ENCODE measurements around the gene CFB. TPM values are rescaled to one million over a fixed set of nuclear protein-coding genes. Genes with fewer than 3 reads are reported as not detected.
A peak's percentile ranks its signal among the peaks of the same experiment; 100 is the strongest.
"Not testable (repeated sequence)": the region's sequence is repeated elsewhere in the genome, so short reads cannot be mapped to it uniquely, and the experiment has no call there.

Gene CFB
- total and polyA plus RNA-seq, 5 donors from 2014 or later: 0.64 to 1.9 (median 1.5) TPM

DNA sequence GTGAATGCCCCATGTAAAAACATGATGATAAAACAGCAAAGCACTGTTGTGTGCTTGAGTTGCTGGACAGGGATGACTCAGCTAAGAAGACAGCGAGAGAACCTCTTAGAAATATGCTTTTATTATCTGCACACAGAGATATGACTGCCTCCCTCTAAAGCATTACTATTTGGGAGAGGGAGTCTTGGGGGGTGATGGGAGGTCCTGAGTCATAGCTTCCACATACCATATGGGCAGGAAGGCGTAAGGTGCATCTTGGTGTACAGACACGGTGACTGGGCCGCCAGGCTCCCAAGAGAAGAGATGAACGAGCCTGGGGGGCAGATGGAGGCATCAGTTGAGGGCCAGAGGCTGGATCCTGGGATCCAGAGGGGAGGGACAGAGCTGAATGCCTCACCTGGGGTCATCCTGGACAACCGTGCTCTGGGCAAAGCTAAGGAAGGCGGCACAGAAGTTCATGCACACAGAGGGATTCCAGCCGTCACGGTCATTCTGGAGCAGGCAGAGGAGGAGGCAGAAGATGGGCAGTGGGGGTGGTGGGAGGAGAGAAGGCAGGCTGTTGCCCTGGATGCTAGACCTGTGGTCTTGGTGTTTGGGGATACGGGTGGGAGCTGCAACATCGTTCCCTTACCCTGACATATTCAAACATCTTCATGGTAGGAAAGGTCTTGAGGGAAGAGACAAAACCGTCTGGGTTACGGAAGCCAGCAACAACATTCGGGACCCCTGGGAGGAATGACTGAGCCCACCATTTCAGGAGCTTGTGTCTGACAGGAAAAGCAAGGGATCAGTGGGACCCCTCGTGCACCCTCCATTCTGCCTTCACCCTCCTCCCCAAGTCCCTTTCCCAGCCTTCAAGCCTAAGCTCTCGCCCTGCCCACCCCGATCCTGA lies 24.1 kb downstream of the CFB start:
- Histone ChIP-seq H3K27me3 (ENCODE audit: control insufficient read depth, insufficient read depth, low read length) (no peaks in the 10 kb centered on the region), H3K36me3 (ENCODE audit: control insufficient read depth, insufficient read depth, low read length) (peaks cover 47% of the 10 kb centered on the region), H3K4me1 (ENCODE audit: control insufficient read depth, insufficient read depth, low read length, poor library complexity, severe bottlenecking) (peaks cover 22% of the 10 kb centered on the region), H3K27ac (ENCODE audit: insufficient read depth, low read length, poor library complexity, severe bottlenecking) (peak overlapping the region; percentile 100), H3K4me3 (ENCODE audit: low read depth, low read length) (no peak overlapping the region), H3K9me3 (ENCODE audit: control insufficient read depth in 2 of 2, low read length in 2 of 2) (no peaks in the 10 kb centered on the region)
- Mint-ChIP-seq H3K9me3 (no peaks in the 10 kb centered on the region), H3K4me3 (peak overlapping the region; percentile 70 to 99 (median 85)), H3K36me3 (peaks cover 15% of the 10 kb centered on the region), H3K4me1 (peaks cover 15 to 60% (median 38%) of the 10 kb centered on the region in 4 donors), H3K27me3 (peaks cover 9% of the 10 kb centered on the region), H3K27ac (peak overlapping the region; percentile 3 to 100 (median 91))
- DNase-seq (no peak), ATAC-seq (ENCODE audit: low read depth in 2 of 2) (no peak)

DNA sequence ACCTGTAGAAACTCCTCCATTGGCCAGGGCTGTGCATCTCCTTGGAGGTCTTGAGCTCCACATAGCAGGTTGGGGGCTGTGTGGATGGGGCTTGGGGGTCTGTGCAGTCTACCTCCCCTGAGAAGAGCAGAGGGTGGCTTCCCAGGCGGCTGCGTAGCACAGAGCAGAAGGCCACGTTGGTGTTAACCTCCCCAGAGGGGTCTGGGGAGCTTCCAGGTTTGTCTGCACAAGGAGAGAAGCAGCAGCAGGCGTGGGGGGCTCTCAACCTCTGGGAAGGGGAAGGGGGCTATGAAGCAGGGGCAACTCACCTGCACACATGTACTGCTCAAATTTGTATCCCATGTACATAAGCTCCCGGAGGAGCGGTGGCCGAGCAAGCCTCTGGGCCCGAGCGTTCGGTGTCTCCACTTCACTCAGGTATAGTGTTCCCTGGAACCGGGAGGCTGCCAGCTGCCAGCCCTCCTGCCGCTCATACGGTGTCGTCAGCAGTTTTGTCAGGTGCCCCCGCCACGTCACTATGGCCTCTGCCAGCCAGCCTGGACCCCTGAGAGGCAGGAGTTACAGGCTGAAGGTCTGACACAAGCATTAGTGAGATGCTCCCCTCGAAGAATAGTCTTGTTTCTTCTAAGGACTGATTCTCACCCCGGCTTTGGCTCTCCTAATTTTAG lies 24.8 kb downstream of the CFB start:
- ATAC-seq (ENCODE audit: low read depth in 2 of 2) (no peak), DNase-seq (no peak)
- H3K36me3 ChIP-seq (ENCODE audit: control insufficient read depth, insufficient read depth, low read length): peaks cover 39% of the 10 kb centered on the region
- H3K36me3 Mint-ChIP-seq: peaks cover 12% of the 10 kb centered on the region
- peaks cover 9% of the 10 kb centered on the region for H3K27me3 Mint-ChIP-seq
- H3K27me3 ChIP-seq (ENCODE audit: control insufficient read depth, insufficient read depth, low read length): no peaks in the 10 kb centered on the region
- peak overlapping the region; percentile 100 for H3K27ac ChIP-seq (ENCODE audit: insufficient read depth, low read length, poor library complexity, severe bottlenecking)
- H3K4me1 Mint-ChIP-seq: peaks cover 15 to 60% (median 38%) of the 10 kb centered on the region in 4 donors
- H3K4me1 ChIP-seq (ENCODE audit: control insufficient read depth, insufficient read depth, low read length, poor library complexity, severe bottlenecking): peaks cover 22% of the 10 kb centered on the region
- H3K4me3 Mint-ChIP-seq: peak overlapping the region; percentile 99 to 100 (median 99)
- no peaks in the 10 kb centered on the region for H3K9me3 Mint-ChIP-seq
- H3K4me3 ChIP-seq (ENCODE audit: low read depth, low read length): peak overlapping the region; percentile 91
- H3K27ac Mint-ChIP-seq: peak overlapping the region; percentile 52 to 100 (median 99)
- H3K9me3 ChIP-seq (ENCODE audit: control insufficient read depth in 2 of 2, low read length in 2 of 2): no peaks in the 10 kb centered on the region

DNA sequence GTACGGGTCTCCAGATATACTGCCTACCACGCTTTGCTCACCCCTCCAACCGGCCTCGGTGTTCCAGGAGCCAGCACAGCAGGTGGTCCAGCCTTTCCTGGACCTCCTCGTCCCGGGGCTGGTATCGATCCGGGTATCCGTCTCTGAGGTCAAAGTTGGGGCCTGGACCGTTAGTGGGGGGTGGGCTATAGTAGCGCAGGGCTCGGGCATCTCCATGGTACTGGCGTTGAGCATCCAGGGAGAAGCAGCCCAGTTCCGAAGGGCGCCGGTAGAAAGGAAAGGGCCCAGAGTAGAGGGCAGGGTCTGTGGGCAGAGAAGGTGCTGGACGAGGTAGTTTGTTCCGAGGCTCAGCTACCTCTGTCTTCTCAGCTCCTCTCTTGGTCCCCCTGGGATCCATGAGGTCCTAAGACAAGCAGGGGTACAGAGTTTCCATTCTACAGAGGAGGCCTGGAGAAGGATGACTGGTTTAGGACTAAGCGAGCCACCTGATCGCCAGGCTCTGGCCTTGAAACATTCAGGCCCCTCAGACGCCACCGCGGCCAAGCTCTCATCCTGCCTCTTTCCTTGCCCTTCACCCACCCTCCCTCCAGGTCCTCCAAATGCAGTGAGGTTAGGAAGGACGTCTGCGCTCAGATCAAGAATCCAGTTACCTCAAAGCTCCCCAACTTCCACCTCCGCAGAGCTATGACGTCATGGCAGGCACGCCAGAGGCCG lies 25.5 kb downstream of the CFB start:
- ATAC-seq (ENCODE audit: low read depth in 2 of 2) (no peak), DNase-seq (no peak)
- Histone ChIP-seq H3K27ac (ENCODE audit: insufficient read depth, low read length, poor library complexity, severe bottlenecking) (peak overlapping the region; percentile 100), H3K27me3 (ENCODE audit: control insufficient read depth, insufficient read depth, low read length) (no peaks in the 10 kb centered on the region), H3K9me3 (ENCODE audit: control insufficient read depth in 2 of 2, low read length in 2 of 2) (no peaks in the 10 kb centered on the region), H3K36me3 (ENCODE audit: control insufficient read depth, insufficient read depth, low read length) (peaks cover 33% of the 10 kb centered on the region), H3K4me3 (ENCODE audit: low read depth, low read length) (peak overlapping the region; percentile 91), H3K4me1 (ENCODE audit: control insufficient read depth, insufficient read depth, low read length, poor library complexity, severe bottlenecking) (peaks cover 22% of the 10 kb centered on the region)
- Mint-ChIP-seq H3K9me3 (no peaks in the 10 kb centered on the region), H3K4me3 (peak overlapping the region; percentile 99 to 100 (median 99)), H3K36me3 (peaks cover 12% of the 10 kb centered on the region), H3K4me1 (peaks cover 15 to 60% (median 38%) of the 10 kb centered on the region in 4 donors), H3K27ac (peak overlapping the region; percentile 99 to 100 (median 99)), H3K27me3 (peaks cover 9% of the 10 kb centered on the region)

DNA sequence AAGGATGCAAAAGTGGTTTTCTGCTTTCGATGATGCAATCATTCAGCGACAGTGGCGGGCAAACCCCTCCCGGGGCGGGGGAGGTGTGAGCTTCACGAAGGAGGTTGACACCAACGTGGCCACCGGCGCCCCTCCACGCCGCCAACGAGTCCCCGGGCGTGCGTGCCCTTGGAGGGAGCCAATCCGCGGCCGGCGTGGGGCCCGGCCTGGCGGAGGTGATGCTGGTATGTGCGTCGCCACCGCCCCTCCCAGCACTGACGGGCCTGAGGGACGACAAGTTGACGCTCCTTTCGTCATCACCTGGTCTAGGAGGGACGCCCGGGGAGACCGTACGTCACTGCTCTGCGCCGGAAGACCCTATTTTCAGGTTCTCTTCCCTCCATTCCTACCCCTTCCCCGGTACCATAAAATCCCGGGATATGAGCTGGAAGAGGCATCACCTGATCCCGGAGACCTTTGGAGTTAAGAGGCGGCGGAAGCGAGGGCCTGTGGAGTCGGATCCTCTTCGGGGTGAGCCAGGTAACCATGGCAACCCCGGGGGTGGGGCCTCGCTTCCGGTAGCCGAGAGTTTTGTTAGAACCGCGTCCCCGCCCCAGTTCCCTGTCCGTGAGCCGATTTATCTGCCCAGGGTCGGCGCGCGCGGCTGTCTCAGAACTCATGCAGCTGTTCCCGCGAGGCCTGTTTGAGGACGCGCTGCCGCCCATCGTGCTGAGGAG lies 26.3 kb downstream of the CFB start, which contains the start of gene DXO:
TSS of gene DXO (minus strand) at position 146 of the 716 bp plus-strand sequence. CDS start 463 bp downstream, outside the sequence.
- H3K9me3 Mint-ChIP-seq: no peaks in the 10 kb centered on the region
- DNase-seq (peak; percentile 97 to 99 (median 99)), ATAC-seq (ENCODE audit: low read depth in 2 of 2) (peak; percentile 94 to 95)
- H3K4me3 ChIP-seq (ENCODE audit: low read depth, low read length): peak within 1 kb of the TSS; percentile 91
- peaks cover 15 to 59% (median 37%) of the 10 kb centered on the region in 4 donors for H3K4me1 Mint-ChIP-seq
- H3K36me3 Mint-ChIP-seq: peaks cover 10% of the 10 kb centered on the region
- H3K9me3 ChIP-seq (ENCODE audit: control insufficient read depth in 2 of 2, low read length in 2 of 2): no peaks in the 10 kb centered on the region
- H3K4me1 ChIP-seq (ENCODE audit: control insufficient read depth, insufficient read depth, low read length, poor library complexity, severe bottlenecking): peaks cover 22% of the 10 kb centered on the region
- peak within 1 kb of the TSS; percentile 99 to 100 (median 99) for H3K4me3 Mint-ChIP-seq
- no peaks in the 10 kb centered on the region for H3K27me3 ChIP-seq (ENCODE audit: control insufficient read depth, insufficient read depth, low read length)
- H3K27ac ChIP-seq (ENCODE audit: insufficient read depth, low read length, poor library complexity, severe bottlenecking): peak within 1 kb of the TSS; percentile 100
- peaks cover 26% of the 10 kb centered on the region for H3K36me3 ChIP-seq (ENCODE audit: control insufficient read depth, insufficient read depth, low read length)
- peaks cover 9% of the 10 kb centered on the region for H3K27me3 Mint-ChIP-seq
- H3K27ac Mint-ChIP-seq: peak within 1 kb of the TSS; percentile 99 to 100 (median 99)

DNA sequence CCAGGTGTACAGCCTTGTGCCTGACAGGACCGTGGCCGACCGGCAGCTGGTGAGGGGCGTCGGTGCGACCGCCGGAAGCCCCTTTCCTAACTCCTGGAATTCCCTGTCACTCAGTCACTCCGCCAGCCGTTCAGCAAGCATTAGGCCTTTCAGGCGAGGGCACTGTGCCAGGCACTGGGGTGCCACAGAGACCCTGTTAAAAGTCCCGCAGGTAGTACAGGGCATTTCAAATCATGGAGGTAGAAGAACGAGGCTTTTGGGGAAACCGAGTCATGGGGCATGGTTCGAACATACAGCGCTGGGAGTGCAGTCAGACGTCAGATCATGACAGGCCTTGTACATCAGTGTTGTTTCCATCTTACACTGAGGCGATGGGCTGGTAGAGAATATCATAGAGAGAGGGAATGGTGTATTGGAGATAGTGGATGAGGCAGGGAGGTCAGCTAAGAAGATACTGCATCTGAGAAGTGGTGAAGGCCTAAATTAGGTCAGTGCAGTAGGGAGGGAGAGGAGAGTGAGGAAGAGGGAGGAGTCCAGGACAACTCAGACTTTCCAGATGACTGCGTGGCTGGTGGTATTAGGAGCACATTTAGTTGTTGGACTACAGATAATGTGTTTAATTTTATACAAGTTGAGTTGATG lies 26.9 kb downstream of the CFB start:
- H3K4me1 ChIP-seq (ENCODE audit: control insufficient read depth, insufficient read depth, low read length, poor library complexity, severe bottlenecking): peaks cover 22% of the 10 kb centered on the region
- ATAC-seq (ENCODE audit: low read depth in 2 of 2) (no peak), DNase-seq (no peak)
- peak overlapping the region; percentile 99 to 100 (median 99) for H3K27ac Mint-ChIP-seq
- H3K4me3 Mint-ChIP-seq: peak overlapping the region; percentile 99 to 100 (median 99)
- H3K27me3 Mint-ChIP-seq: peaks cover 9% of the 10 kb centered on the region
- H3K4me3 ChIP-seq (ENCODE audit: low read depth, low read length): peak overlapping the region; percentile 91
- no peaks in the 10 kb centered on the region for H3K9me3 Mint-ChIP-seq
- H3K27ac ChIP-seq (ENCODE audit: insufficient read depth, low read length, poor library complexity, severe bottlenecking): peak overlapping the region; percentile 100
- H3K4me1 Mint-ChIP-seq: peaks cover 15 to 53% (median 34%) of the 10 kb centered on the region in 4 donors
- peaks cover 19% of the 10 kb centered on the region for H3K36me3 ChIP-seq (ENCODE audit: control insufficient read depth, insufficient read depth, low read length)
- no peaks in the 10 kb centered on the region for H3K27me3 ChIP-seq (ENCODE audit: control insufficient read depth, insufficient read depth, low read length)
- no peaks in the 10 kb centered on the region for H3K9me3 ChIP-seq (ENCODE audit: control insufficient read depth in 2 of 2, low read length in 2 of 2)
- peaks cover 8% of the 10 kb centered on the region for H3K36me3 Mint-ChIP-seq

GRCh38 chr6:31976065-31976464 lies 30.2 kb downstream of the CFB start:
- not testable (repeated sequence) for H3K27me3 Mint-ChIP-seq; H3K27me3 ChIP-seq (ENCODE audit: control insufficient read depth, insufficient read depth, low read length); H3K27ac Mint-ChIP-seq; ATAC-seq (ENCODE audit: low read depth in 2 of 2); H3K9me3 ChIP-seq (ENCODE audit: control insufficient read depth in 2 of 2, low read length in 2 of 2); H3K4me3 ChIP-seq (ENCODE audit: low read depth, low read length); H3K9me3 Mint-ChIP-seq; H3K36me3 ChIP-seq (ENCODE audit: control insufficient read depth, insufficient read depth, low read length); DNase-seq; H3K36me3 Mint-ChIP-seq; H3K27ac ChIP-seq (ENCODE audit: insufficient read depth, low read length, poor library complexity, severe bottlenecking); H3K4me3 Mint-ChIP-seq
- peaks cover 15 to 48% (median 29%) of the 10 kb centered on the region in 4 donors for H3K4me1 Mint-ChIP-seq
- peaks cover 28% of the 10 kb centered on the region for H3K4me1 ChIP-seq (ENCODE audit: control insufficient read depth, insufficient read depth, low read length, poor library complexity, severe bottlenecking)

Measured in CD4-positive, CD25-positive, alpha-beta regulatory T cell (primary cell).